Mesothelial cell of epicardium (in vitro differentiated cells): ENCODE measurements around the gene LRRC75A. TPM values are rescaled to one million over a fixed set of nuclear protein-coding genes. Genes with fewer than 3 reads are reported as not detected.

Experiments used
- DNase-seq, 2 experiments: peaks; one replicate each; pipeline ENCODE4 v3.0.0; 2021; ENCODE audit warnings: low spot score in 2 of 2; ENCODE audit not compliant: unreplicated experiment in 2 of 2
- H3K27ac Mint-ChIP-seq: 2 replicates; pipeline ENCODE4 v1.8.0; 2021; ENCODE audit warnings: mixed read lengths
- H3K27me3 Mint-ChIP-seq: 2 replicates; pipeline ENCODE4 v1.8.0; 2021; ENCODE audit warnings: low read depth, mixed read lengths
- H3K36me3 Mint-ChIP-seq: 2 replicates; pipeline ENCODE4 v1.8.0; 2021; ENCODE audit warnings: mixed read lengths
- H3K4me1 Mint-ChIP-seq: 2 replicates; pipeline ENCODE4 v1.8.0; 2021; ENCODE audit warnings: mixed read lengths
- H3K4me3 Mint-ChIP-seq: 2 replicates; pipeline ENCODE4 v1.8.0; 2021; ENCODE audit warnings: mild to moderate bottlenecking, moderate library complexity, mixed read lengths
- H3K9me3 Mint-ChIP-seq: 2 replicates; pipeline ENCODE4 v1.8.0; 2021; ENCODE audit warnings: mixed read lengths
- CTCF ChIP-seq: fragments of 200-600 bp; sonication (generic); IDR thresholded peaks from one replicate; pipeline ENCODE4 v1.5.0; 2021; ENCODE audit warnings: antibody characterized with exemption; ENCODE audit not compliant: unreplicated experiment
- total RNA-seq: library from RNA; stranded (reverse); gene quantifications from 3 replicates; pipeline ENCODE4 v1.2.1, GENCODE V29; 2021

The LRRC75A gene
- total RNA-seq, 1 donor from 2014 or later: 4.0 TPM

- Mint-ChIP-seq H3K27me3 (peaks cover 63% of the 10 kb centered on the region), H3K27ac (no peak overlapping the region), H3K9me3 (no peaks in the 10 kb centered on the region), H3K36me3 (no peaks in the 10 kb centered on the region), H3K4me1 (no peaks in the 10 kb centered on the region), H3K4me3 (no peak overlapping the region)
- no peak for TF ChIP-seq CTCF
- no peak for DNase-seq
These were observed 5.0 kb upstream of the LRRC75A start for GRCh38 chr17:16496820-16497489.

- no peaks in the 10 kb centered on the region for H3K9me3 Mint-ChIP-seq
- no peak overlapping the region for H3K4me3 Mint-ChIP-seq
- H3K4me1 Mint-ChIP-seq: peaks cover under 1% of the 10 kb centered on the region
- H3K36me3 Mint-ChIP-seq: no peaks in the 10 kb centered on the region
- peaks cover 63% of the 10 kb centered on the region for H3K27me3 Mint-ChIP-seq
- no peak for DNase-seq
- TF ChIP-seq CTCF: no peak
- no peak overlapping the region for H3K27ac Mint-ChIP-seq
These were observed 4.2 kb upstream of the LRRC75A start for GRCh38 chr17:16495980-16496819.

DNA sequence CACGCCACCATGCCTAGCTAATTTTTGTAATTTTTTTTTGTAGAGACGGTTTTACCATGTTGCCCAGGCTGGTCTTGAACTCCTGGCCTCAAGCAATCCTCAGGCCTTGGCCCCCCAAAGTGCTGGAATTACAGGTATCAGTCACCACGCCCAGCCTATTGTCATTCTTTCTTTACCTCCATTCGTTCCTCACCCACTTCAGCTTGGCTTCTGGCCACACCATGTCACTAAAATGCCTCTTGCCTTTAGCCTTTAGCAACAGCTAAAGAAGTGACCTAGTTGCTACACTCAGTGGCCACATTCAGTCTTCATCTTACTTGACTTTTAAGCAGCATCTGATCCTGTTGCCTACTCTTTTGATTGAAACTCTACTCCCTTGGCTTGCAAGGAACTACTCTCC lies 3.6 kb upstream of the LRRC75A start:
- no peak overlapping the region for H3K27ac Mint-ChIP-seq
- TF ChIP-seq CTCF: no peak
- H3K4me1 Mint-ChIP-seq: peaks cover 7% of the 10 kb centered on the region
- no peaks in the 10 kb centered on the region for H3K36me3 Mint-ChIP-seq
- no peaks in the 10 kb centered on the region for H3K9me3 Mint-ChIP-seq
- no peak overlapping the region for H3K4me3 Mint-ChIP-seq
- no peak for DNase-seq
- H3K27me3 Mint-ChIP-seq: peaks cover 60% of the 10 kb centered on the region

- Mint-ChIP-seq H3K27me3 (peaks cover 69% of the 10 kb centered on the region), H3K9me3 (no peaks in the 10 kb centered on the region), H3K27ac (no peak overlapping the region), H3K4me1 (peaks cover 10% of the 10 kb centered on the region), H3K4me3 (no peak overlapping the region), H3K36me3 (no peaks in the 10 kb centered on the region)
- DNase-seq: no peak
- no peak for TF ChIP-seq CTCF
These were observed 2.1 kb upstream of the LRRC75A start for GRCh38 chr17:16494059-16494458.

DNA sequence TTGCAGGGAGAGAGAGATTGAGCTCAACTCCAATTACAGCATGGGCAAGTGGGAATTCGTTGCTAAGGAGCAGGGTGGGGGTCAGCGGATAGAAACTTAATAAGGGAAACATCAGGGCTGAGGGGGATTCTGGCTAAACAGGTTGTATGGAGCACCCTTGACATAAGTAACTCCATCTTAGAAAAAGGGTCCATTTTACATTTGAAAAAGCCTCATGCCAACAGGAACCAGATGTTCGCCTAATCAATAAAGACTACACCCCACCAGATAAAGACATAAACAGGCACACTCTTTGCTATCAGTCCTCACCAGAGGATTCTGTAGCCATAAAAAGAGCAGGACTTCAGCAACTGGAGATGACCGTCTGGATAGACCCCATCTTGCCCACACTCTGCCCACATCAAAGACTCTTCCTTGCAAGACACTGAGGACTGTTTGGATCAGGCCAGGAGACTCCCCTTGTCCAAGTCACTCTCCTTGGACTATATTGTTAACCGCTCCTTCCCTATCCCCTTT lies 1.6 kb upstream of the LRRC75A start:
- Mint-ChIP-seq H3K36me3 (no peaks in the 10 kb centered on the region), H3K9me3 (no peaks in the 10 kb centered on the region), H3K27ac (no peak overlapping the region), H3K4me1 (peaks cover 14% of the 10 kb centered on the region), H3K27me3 (peaks cover 68% of the 10 kb centered on the region), H3K4me3 (no peak overlapping the region)
- DNase-seq: no peak
- no peak for TF ChIP-seq CTCF
